ENCODE measurements around the gene MCM7.

The MCM7 gene

DNA sequence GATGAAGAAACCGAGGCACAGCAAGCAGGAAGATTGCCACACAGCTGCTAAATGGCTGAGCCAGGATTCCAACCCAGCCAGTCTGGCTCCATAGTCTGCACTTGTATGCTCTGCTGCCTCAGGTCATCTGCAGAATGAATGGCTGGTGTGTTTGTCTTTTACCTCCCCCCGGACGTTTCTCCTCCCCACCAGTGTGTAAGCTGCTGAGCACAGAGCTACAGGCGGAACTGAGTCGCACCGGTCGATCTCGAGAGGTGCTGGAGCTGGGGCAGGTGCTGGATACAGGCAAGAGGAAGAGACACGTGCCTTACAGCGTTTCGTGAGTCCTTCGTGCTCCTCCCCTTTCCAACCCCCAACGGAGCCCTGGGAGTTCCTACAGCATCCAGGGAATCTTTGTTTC, 20.9 kb upstream of the MCM7 start:
- DNase-seq = no peak

DNA sequence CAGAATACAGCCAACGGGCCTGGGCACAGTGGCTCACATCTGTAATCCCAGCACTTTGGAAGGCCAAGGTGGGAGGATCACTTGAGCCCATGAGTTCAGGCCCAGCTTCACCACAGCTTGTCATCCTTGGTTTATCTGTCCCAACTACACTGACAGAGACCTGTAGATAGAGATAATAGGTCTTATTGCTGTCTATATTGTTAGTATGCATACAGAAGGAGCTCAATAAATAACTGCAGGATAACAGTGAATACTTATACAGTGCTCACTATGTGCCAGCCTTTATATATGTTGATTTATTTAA, 19.5 kb upstream of the MCM7 start:
- DNase-seq = no peak

GRCh38 chr7:100119970-100120732, 19.0 kb upstream of the MCM7 start:
- DNase-seq = peak; percentile 87

DNA sequence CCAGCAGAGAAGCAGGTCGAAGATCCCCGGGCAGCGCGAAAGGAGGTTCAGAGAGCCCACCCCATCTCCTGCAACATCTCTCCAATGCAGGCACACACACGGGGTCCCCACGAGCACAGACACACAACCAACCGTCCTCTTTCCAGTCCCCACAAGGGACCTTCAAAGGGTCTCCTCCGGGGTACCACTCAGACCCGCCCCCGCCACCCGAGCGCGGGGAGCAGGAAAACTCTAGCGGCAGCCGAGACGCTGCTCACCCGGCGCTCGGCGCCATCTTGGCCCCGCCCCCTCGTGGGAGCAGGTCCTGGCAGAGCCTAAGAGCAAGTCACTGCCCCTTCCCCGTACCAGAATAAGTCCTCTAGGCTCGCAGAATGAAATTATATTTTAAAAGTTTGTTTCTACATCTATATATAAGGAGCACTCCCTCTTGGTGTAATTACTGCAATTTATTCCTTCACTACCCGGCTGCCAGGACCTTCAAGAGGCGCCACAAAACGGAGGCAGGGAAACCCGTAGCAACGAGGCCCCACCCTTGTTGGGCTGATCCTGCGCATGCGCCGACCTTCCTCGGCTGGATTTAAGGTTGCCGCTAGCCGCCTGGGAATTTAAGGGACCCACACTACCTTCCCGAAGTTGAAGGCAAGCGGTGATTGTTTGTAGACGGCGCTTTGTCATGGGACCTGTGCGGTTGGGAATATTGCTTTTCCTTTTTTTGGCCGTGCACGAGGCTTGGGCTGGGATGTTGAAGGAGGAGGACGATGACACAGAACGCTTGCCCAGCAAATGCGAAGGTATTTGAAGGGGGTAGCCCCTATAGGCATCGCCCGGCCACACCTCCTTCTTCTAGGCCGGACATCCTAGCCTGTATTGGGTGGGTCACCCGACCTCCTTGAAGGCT, 18.1 kb upstream of the MCM7 start, which contains the start of the genes CNPY4 and TAF6:
Gene CNPY4, plus strand, starts transcription at position 563 of the 898 bp plus-strand sequence. Its CDS starts 111 bp downstream, at position 674.
Gene TAF6, minus strand, starts transcription at position 287 of the 898 bp plus-strand sequence. CDS start 5,149 bp downstream, outside the sequence.
- DNase-seq = peak; percentile 96

GRCh38 chr7:100118388-100119071, 17.3 kb upstream of the MCM7 start:
- DNase-seq = no peak

DNA sequence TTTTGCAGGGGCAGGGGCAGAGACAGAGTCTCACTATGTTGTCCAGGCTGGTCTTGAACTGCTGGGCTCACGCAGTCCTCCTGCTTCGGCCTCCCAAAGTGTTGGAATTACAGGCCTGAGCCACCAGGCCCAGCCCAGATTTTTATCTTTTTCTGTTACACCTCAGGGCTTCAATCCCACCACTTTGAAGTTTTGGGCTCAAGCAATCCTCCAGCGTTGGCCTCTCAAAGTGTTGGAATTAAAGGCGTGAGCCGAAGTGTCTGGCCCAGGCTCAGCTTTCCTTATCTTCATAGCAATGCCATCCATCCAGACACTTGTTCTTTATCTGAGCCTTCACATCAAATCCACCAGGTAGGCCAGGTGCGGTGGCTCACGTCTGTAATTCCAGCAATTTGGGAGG, 13.8 kb upstream of the MCM7 start:
- DNase-seq = no peak

DNA sequence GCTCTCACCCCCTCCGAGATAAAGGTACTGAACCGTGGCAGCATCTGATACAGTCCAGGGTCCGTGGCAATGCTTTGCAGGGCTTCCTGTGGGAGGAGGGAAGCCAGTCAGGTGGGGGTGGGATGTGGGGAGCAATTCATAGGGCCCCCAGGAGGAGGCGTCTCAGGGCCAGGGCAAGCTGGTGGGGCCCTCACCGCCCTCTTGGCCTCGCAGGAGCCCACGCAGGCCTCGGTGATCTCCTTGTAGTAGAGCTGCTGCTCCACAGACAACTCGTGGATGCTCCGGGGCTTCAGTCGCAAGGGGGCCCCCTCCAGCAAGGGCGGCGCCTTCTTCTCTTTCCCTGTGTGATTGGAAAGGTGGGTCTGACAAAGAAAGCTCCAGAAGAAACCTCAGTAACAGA, 10.7 kb upstream of the MCM7 start:
- DNase-seq = no peak

DNA sequence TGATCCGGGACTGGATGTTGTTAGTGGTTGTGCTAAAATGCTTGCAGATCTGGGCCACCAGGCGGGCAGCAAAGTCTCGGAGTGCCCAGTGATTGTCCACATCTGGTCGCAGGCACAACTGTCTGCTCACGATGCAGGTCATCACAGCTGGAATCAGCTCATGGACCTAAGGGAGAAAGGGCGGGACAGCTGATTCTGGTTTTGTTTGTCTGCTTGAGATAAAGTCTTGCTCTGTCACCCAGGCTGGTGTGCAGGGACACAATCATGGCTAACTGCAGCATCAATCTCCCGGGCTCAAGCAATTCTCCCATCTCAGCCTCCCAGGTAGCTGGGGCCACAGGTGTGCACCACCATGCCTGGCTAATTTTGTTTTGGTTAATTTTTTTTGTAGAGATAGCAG, 10.0 kb upstream of the MCM7 start:
- no peak for DNase-seq

DNA sequence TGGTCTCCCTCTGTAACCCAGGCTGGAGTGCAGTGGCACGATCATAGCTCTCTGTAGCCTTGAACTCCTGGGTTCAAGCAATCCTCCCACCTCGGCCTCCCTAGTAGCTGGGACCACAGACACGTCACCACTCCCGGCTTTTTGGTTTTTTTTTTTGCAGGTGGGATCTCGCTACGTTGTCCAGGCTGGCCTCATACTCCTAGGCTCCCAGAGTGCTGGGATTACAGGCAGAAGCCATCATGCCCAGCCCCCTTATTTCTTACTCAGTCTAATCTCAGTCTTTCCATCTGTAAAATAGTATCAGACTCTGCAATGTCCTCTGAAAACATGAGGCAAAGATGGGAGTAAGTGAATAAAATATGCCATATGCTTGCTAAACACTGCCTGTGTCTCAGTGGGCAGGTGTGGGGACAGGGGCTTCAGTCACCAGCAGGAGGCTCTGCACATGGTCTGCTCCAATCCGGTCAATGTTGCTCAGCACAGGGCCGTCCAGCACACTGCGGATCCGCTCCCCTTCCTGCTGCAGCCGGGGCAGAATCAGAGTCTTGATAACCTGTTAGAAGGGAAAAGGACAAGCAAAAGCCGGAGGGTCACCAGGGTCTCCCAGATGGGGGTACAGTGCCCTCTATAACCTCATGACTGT, 8.4 kb upstream of the MCM7 start:
- DNase-seq = no peak

GRCh38 chr7:100107890-100108289, 6.7 kb upstream of the MCM7 start:
- no peak for DNase-seq

DNA sequence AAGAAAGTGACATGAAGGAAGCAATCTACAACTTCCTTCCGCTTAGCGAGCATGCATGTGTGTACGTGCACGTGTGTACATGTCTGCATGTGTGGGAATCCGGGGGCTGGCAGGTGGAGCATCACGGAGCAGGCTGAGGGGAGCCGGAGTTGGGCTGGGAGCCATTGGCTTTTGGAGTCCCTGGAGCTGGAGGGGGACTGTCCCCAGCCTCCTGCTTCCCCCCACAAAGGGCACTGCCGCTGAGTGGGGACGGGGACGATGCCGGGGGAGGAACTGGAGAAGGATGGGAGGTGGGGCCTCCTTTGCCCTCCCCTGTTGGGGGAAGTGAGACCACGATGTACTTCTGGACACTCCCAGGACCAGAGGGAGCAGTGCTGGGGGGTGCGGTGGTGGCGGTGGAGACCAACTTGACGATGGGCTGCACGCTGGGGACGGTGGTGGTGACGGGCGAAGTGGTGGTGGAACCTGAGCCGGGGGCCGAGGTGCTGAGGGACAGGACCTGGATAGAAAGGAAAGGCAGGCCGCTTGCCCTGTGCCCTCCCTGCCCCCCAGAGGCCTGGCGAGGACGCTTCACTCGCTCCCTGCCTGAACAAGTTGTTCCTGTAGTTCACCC, 6.0 kb upstream of the MCM7 start:
- DNase-seq = no peak

DNA sequence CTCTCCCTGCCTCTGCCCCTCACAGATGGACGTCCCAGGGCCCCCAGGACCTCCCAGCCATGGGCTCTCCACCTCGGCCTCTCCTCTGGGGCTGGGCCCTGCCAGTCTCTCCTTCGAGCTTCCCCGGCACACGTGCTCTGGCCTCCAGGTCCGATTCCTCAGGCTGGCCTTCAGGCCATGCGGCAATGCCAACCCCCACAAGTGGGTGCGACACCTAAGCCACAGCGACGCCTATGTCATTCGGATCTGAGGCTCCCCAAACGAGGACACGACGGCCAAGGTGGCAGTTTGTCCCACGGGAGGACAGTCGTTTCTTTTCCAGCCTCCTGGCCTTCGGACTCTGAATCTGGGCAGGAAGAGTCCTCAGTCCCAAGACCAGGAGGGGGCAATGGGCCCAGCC, 5.4 kb upstream of the MCM7 start:
- DNase-seq = no peak

- no peak for DNase-seq
These were observed 4.3 kb upstream of the MCM7 start for GRCh38 chr7:100105534-100105933.

- DNase-seq = no peak
These were observed 2.0 kb upstream of the MCM7 start for GRCh38 chr7:100102950-100103840.

- peak; percentile 97 for DNase-seq
These were observed 679 bp downstream of the MCM7 start for GRCh38 chr7:100100420-100101015.

GRCh38 chr7:100099452-100099851, 1.7 kb downstream of the MCM7 start:
- DNase-seq = no peak

GRCh38 chr7:100098913-100099312, 2.3 kb downstream of the MCM7 start:
- no peak for DNase-seq

GRCh38 chr7:100095704-100096103, 5.5 kb downstream of the MCM7 start:
- no peak for DNase-seq

GRCh38 chr7:100095289-100095688, 5.9 kb downstream of the MCM7 start:
- no peak for DNase-seq

DNA sequence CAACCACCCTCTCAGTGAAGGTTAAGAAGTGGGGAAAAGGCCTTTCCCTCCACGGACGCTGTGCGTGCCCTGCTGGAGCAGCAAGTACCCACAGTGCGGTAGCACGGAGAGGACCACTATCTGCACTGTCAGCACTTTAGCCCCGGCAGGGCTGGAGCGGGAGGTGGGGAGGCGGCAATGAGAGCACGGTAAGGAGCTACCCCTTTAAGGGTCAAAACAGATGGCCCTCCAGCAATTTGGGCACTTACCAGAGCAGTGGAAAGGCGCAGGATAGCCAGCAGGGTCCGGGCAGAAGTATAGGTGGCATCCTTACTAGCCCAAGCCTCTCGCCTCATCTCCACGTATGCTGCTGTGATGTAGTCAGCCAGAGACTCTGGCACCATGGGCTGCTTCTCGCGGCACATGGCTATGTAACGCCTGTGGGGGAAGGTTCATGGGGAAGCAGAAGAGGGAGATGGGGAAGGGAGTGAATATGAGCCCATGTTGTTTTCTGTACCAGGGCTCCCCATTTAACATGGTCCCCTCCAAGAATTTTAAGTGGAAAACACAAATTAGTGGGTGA, 7.2 kb downstream of the MCM7 start:
- no peak for DNase-seq

DNA sequence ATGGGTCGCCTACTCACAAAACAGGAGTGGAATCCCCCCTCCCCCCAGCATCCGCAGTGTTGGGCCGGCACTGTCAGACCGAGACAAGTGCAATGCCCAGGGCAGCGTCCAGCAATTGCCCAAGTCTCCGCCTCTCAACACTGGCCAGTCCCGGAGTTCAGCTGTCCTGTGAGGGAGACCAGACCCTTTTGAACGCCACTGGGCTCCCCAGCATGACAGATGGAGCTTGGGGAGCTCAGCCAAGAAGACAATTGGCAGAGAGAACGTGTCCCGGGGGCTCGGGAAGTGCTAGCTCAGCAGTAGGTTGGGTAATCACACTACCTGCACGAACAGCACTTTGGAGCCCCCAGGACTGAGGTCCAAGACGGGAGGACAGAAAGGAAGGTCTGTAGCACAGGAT, 7.7 kb downstream of the MCM7 start:
- no peak for DNase-seq
